HepG2 (cell line): ENCODE measurements around the gene SARS2. TPM values are rescaled to one million over a fixed set of nuclear protein-coding genes. Genes with fewer than 3 reads are reported as not detected.
A peak's percentile ranks its signal among the peaks of the same experiment; 100 is the strongest.

Source experiments
- ETV5 ChIP-seq: IDR thresholded peaks from 2 replicates; pipeline ENCODE4 v1.6.1; 2018; ENCODE audit warnings: missing biosample characterization, missing genetic modification reagents, inconsistent platforms, borderline replicate concordance
- KDM2A ChIP-seq: sonication (generic); formaldehyde crosslinking; IDR thresholded peaks from 2 replicates; pipeline ENCODE4 v1.4.0; 2020; ENCODE audit warnings: low read depth, missing genetic modification reagents, borderline replicate concordance
- KDM5B ChIP-seq: sonication (generic); formaldehyde crosslinking; IDR thresholded peaks from 2 replicates; pipeline ENCODE4 v1.4.0; 2020; ENCODE audit warnings: missing genetic modification reagents, mild to moderate bottlenecking, borderline replicate concordance
- NCOA2 ChIP-seq: sonication (generic); formaldehyde crosslinking; IDR thresholded peaks from 2 replicates; pipeline ENCODE4 v1.8.0; 2022; ENCODE audit warnings: inconsistent platforms
- PAWR ChIP-seq: sonication (generic); formaldehyde crosslinking; IDR thresholded peaks from 2 replicates; pipeline ENCODE4 v1.4.0; 2020; ENCODE audit warnings: missing genetic modification reagents, mild to moderate bottlenecking, borderline replicate concordance
- PCBP1 ChIP-seq: fragments of 200-400 bp; formaldehyde crosslinking; IDR thresholded peaks from 2 replicates; pipeline ENCODE4 v1.6.1; 2017; ENCODE audit warnings: mild to moderate bottlenecking, low read depth, low read length, borderline replicate concordance
- RFX3 ChIP-seq: IDR thresholded peaks from 2 replicates; pipeline ENCODE4 v1.6.1; 2016; ENCODE audit warnings: missing biosample characterization, missing genetic modification reagents
- SAP130 ChIP-seq: IDR thresholded peaks from 2 replicates; pipeline ENCODE4 v1.6.1; 2016; ENCODE audit warnings: low read depth
- SIX4 ChIP-seq: sonication (generic); formaldehyde crosslinking; IDR thresholded peaks from 2 replicates; pipeline ENCODE4 v1.4.0; 2020; ENCODE audit warnings: missing genetic modification reagents
- TAF1 ChIP-seq: sonication (generic); formaldehyde crosslinking; IDR thresholded peaks from 2 replicates; pipeline ENCODE4 v1.4.0; 2020; ENCODE audit warnings: missing genetic modification reagents
- TBX2 ChIP-seq: sonication (generic); formaldehyde crosslinking; IDR thresholded peaks from 2 replicates; pipeline ENCODE4 v1.5.0; 2020; ENCODE audit warnings: missing genetic modification reagents, mild to moderate bottlenecking, borderline replicate concordance
- ZFY ChIP-seq: sonication (generic); formaldehyde crosslinking; IDR thresholded peaks from 2 replicates; pipeline ENCODE4 v1.4.0; 2020; ENCODE audit warnings: missing genetic modification reagents
- ZNF251 ChIP-seq: sonication (generic); formaldehyde crosslinking; IDR thresholded peaks from 2 replicates; pipeline ENCODE4 v1.9.0; 2021; ENCODE audit warnings: mild to moderate bottlenecking, missing genetic modification reagents
- ZNF460 ChIP-seq: sonication (generic); formaldehyde crosslinking; IDR thresholded peaks from 2 replicates; pipeline ENCODE4 v1.5.1; 2020; ENCODE audit warnings: missing genetic modification reagents, mild to moderate bottlenecking, borderline replicate concordance
- ZSCAN29 ChIP-seq: sonication (generic); formaldehyde crosslinking; conservative IDR thresholded peaks from 2 replicates; pipeline ENCODE4 v1.4.0; 2020; ENCODE audit warnings: mild to moderate bottlenecking, missing genetic modification reagents
- polyA plus RNA-seq, 8 experiments: library from polyadenylated mRNA; depleted of rRNA in 3 of 8; stranded (reverse) in 7 of 8; unstranded in 1 of 8; fragments of >200 nt; fragmentation: Illumina TruSeq in 4 of 8; extraction: Trizol in 4 of 8; gene quantifications; 2 replicates each; pipeline versions ENCODE4 v1.2.1 to v1.2.3, GENCODE V29; 2011 to 2016; ENCODE audit warnings: low read depth in 4 of 8, missing spikeins in 1 of 8, mixed read lengths in 1 of 8; ENCODE audit not compliant: insufficient read depth in 1 of 8
- total RNA-seq, 5 experiments: library from RNA; depleted of rRNA; stranded (reverse); fragments of >200 nt; fragmentation: Illumina TruSeq; extraction: Trizol; gene quantifications; 2 replicates each; pipeline ENCODE4 v1.2.3, GENCODE V29; 2016; ENCODE audit warnings: low read depth in 1 of 5
- TF ChIP-seq, protein P1 (sequence below): sonication (generic); formaldehyde crosslinking; IDR thresholded peaks from 2 replicates; pipeline ENCODE4 v1.4.0; 2020; ENCODE audit warnings: mild to moderate bottlenecking, missing genetic modification reagents
- TF ChIP-seq, protein P2 (sequence below): sonication (generic); formaldehyde crosslinking; IDR thresholded peaks from 2 replicates; pipeline ENCODE4 v1.9.0; 2022; ENCODE audit warnings: low read depth, missing genetic modification reagents
- TF ChIP-seq, protein P3 (sequence below): sonication (generic); formaldehyde crosslinking; IDR thresholded peaks from 2 replicates; pipeline ENCODE4 v1.8.0; 2022; ENCODE audit warnings: mild to moderate bottlenecking, missing genetic modification reagents, borderline replicate concordance

The SARS2 gene
- total and polyA plus RNA-seq, 2 of the 13 experiments (the other 11 are each of a cell fraction or from before 2014, with no cell fraction given) = 40.0 to 48.6 TPM

DNA sequence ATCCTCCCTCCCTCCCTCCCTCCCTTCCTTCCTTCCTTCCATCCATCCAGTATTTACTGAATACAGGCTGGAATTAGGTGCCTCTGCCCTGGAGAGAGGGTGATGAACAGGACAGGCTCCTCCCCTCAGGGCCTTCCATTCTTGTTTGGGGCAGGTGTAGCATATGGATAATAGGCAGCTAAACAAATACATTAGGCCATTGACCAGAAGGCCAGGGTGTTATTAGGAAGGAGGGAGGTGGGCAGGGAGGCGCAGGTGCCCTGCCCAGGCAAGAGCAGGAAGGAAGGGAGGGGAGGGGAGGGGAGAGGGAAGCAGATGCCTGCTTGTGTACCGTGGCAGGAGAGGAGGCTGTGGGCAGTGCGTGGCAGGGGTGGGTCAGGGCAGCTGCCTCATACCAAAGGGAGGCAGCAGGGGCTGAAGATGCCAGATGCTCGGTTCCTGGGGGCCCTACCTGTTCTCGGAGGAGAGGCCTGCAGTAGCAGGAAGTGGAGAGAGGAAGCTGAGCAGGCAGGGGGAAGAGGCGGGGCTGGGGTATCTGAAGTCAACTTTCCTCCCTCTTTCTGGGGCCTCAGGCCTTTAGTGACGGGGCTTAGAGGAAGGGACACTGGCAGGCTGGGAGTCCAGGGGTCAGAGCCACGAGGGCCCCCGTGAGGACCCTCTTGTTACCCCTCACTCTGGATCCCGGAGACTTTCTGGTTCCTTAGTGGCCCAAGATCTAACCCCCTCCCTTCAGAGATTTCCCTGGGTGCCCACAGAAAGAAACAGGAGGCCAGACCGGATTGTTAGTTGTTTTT is 52.6 kb downstream of the SARS2 start, which contains the start of gene RINL (continued):
- TF ChIP-seq, protein P1, sequence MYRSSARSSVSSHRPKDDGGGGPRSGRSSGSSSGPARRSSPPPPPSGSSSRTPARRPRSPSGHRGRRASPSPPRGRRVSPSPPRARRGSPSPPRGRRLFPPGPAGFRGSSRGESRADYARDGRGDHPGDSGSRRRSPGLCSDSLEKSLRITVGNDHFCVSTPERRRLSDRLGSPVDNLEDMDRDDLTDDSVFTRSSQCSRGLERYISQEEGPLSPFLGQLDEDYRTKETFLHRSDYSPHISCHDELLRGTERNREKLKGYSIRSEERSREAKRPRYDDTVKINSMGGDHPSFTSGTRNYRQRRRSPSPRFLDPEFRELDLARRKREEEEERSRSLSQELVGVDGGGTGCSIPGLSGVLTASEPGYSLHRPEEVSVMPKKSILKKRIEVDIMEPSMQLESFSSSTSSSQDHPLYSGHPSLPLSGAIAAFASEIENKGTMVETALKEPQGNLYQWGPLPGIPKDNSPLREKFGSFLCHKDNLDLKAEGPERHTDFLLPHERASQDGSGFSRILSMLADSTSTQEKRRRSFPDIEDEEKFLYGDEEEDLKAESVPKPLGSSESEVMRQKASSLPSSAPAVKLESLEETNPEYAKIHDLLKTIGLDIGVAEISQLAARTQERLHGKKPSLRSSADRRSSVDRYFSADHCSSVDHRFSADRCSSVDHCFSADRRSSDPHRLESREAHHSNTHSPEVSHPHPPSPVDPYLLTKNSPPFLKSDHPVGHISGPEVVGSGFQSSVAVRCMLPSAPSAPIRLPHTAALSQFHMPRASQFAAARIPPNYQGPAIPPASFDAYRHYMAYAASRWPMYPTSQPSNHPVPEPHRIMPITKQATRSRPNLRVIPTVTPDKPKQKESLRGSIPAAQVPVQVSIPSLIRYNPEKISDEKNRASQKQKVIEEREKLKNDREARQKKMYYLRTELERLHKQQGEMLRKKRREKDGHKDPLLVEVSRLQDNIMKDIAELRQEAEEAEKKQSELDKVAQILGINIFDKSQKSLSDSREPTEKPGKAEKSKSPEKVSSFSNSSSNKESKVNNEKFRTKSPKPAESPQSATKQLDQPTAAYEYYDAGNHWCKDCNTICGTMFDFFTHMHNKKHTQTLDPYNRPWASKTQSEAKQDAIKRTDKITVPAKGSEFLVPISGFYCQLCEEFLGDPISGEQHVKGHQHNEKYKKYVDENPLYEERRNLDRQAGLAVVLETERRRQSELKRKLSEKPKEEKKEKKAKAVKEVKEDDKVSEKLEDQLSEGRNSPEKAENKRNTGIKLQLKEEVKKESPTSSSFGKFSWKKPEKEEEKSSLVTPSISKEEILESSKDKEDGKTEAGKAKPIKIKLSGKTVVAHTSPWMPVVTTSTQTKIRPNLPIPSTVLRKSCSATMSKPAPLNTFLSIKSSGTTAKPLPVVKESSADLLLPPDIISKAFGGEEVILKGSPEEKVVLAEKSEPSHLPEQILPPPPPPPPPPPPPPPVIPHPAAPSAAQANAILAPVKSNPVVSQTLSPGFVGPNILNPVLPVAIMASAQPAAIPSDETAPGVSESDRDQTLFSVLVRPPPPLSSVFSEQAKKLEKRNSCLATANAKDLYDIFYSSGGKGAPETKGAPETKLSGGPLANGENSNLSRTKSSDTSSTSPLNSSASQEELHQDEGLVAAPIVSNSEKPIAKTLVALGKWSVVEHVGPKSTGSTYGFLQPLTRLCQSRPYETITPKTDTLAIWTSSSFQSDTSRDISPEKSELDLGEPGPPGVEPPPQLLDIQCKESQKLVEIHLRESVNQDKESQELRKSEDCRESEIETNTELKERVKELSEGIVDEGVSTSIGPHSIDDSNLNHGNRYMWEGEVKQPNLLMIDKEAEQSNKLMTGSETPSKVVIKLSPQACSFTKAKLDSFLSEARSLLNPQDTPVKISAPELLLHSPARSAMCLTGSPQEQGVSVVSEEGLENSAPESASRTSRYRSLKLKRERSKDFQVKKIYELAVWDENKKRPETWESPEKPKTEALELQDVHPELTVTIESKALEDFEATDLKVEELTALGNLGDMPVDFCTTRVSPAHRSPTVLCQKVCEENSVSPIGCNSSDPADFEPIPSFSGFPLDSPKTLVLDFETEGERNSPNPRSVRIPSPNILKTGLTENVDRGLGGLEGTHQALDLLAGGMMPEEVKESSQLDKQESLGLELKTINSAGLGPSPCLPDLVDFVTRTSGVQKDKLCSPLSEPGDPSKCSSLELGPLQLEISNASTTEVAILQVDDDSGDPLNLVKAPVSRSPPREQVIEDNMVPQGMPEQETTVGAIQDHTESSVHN = no peak
- TF ChIP-seq KDM5B (CRISPR knock-in tag) = peak; percentile 40; the same call in 1 of the 2 replicates
- no peak for TF ChIP-seq PAWR (CRISPR knock-in tag)
- TF ChIP-seq, protein P2, sequence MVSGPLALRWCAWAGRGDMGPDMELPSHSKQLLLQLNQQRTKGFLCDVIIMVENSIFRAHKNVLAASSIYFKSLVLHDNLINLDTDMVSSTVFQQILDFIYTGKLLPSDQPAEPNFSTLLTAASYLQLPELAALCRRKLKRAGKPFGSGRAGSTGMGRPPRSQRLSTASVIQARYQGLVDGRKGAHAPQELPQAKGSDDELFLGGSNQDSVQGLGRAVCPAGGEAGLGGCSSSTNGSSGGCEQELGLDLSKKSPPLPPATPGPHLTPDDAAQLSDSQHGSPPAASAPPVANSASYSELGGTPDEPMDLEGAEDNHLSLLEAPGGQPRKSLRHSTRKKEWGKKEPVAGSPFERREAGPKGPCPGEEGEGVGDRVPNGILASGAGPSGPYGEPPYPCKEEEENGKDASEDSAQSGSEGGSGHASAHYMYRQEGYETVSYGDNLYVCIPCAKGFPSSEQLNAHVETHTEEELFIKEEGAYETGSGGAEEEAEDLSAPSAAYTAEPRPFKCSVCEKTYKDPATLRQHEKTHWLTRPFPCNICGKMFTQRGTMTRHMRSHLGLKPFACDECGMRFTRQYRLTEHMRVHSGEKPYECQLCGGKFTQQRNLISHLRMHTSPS (CRISPR knock-in tag) = 0 out of 2 replicates have a peak, but pooled peaks have one; percentile 31
- peak; percentile 27; the same call in 1 of the 2 replicates for TF ChIP-seq KDM2A (CRISPR knock-in tag)
- no peak for TF ChIP-seq ZNF251 (CRISPR knock-in tag)
- peak; percentile 73; the same call in 1 of the 2 replicates for TF ChIP-seq PCBP1
- TF ChIP-seq ETV5 = peak; percentile 48; the same call in 1 of the 2 replicates
- TF ChIP-seq TBX2 (CRISPR knock-in tag) = peak; percentile 28; the same call in 1 of the 2 replicates
- TF ChIP-seq, protein P3, sequence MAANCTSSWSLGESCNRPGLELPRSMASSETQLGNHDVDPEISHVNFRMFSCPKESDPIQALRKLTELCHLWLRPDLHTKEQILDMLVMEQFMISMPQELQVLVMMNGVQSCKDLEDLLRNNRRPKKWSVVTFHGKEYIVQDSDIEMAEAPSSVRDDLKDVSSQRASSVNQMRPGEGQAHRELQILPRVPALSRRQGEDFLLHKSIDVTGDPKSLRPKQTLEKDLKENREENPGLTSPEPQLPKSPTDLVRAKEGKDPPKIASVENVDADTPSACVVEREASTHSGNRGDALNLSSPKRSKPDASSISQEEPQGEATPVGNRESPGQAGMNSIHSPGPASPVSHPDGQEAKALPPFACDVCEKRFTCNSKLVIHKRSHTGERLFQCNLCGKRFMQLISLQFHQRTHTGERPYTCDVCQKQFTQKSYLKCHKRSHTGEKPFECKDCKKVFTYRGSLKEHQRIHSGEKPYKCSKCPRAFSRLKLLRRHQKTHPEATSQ (CRISPR knock-in tag) = no peak
- no peak for TF ChIP-seq RFX3 (CRISPR knock-in tag)
- TF ChIP-seq SAP130 (CRISPR knock-in tag) = peak; percentile 51
- no peak for TF ChIP-seq SIX4
- TF ChIP-seq ZFY (CRISPR knock-in tag) = peak; percentile 77
- TF ChIP-seq TAF1 (CRISPR knock-in tag) = peak; percentile 39; the same call in 1 of the 2 replicates
- no peak for TF ChIP-seq ZSCAN29 (CRISPR knock-in tag)
- no peak for TF ChIP-seq NCOA2 (CRISPR knock-in tag)
- TF ChIP-seq ZNF460 (CRISPR knock-in tag) = no peak
